ENCODE measurements around the gene STAG1.
"Not testable (repeated sequence)": the region's sequence is repeated elsewhere in the genome, so short reads cannot be mapped to it uniquely, and the experiment has no call there.

Gene STAG1

GRCh38 chr3:136741063-136741462, 11.1 kb downstream of the STAG1 start:
- no peak for DNase-seq

GRCh38 chr3:136740351-136740958, 11.7 kb downstream of the STAG1 start:
- DNase-seq, result no peak

- DNase-seq, result not testable (repeated sequence)
Measured at GRCh38 chr3:136736950-136737349, 15.2 kb downstream of the STAG1 start.

GRCh38 chr3:136735103-136735502, 17.1 kb downstream of the STAG1 start:
- DNase-seq, result no peak

- DNase-seq, result no peak
Measured at GRCh38 chr3:136734382-136735070, 17.7 kb downstream of the STAG1 start.

GRCh38 chr3:136733317-136733833, 18.8 kb downstream of the STAG1 start:
- DNase-seq, result no peak

GRCh38 chr3:136731274-136731884, 20.8 kb downstream of the STAG1 start:
- DNase-seq, result no peak

- DNase-seq, result no peak
Measured at GRCh38 chr3:136730595-136731273, 21.4 kb downstream of the STAG1 start.

GRCh38 chr3:136728918-136729317, 23.3 kb downstream of the STAG1 start:
- no peak for DNase-seq

- DNase-seq, result no peak
Measured at GRCh38 chr3:136728473-136728872, 23.7 kb downstream of the STAG1 start.

GRCh38 chr3:136725468-136725867, 26.7 kb downstream of the STAG1 start:
- no peak for DNase-seq

- DNase-seq, result not testable (repeated sequence)
Measured at GRCh38 chr3:136722916-136723315, 29.3 kb downstream of the STAG1 start.

- not testable (repeated sequence) for DNase-seq
Measured at GRCh38 chr3:136722399-136722798, 29.8 kb downstream of the STAG1 start.

- DNase-seq, result no peak
Measured at GRCh38 chr3:136720091-136720490, 32.1 kb downstream of the STAG1 start.

- no peak for DNase-seq
Measured at GRCh38 chr3:136716629-136717028, 35.5 kb downstream of the STAG1 start.

GRCh38 chr3:136714020-136714419, 38.2 kb downstream of the STAG1 start:
- DNase-seq, result no peak

GRCh38 chr3:136712941-136713340, 39.2 kb downstream of the STAG1 start:
- no peak for DNase-seq

- DNase-seq, result not testable (repeated sequence)
Measured at GRCh38 chr3:136711888-136712287, 40.3 kb downstream of the STAG1 start.

- no peak for DNase-seq
Measured at GRCh38 chr3:136711277-136711676, 40.9 kb downstream of the STAG1 start.

GRCh38 chr3:136709775-136710174, 42.4 kb downstream of the STAG1 start:
- not testable (repeated sequence) for DNase-seq

GRCh38 chr3:136708333-136708985, 43.7 kb downstream of the STAG1 start:
- DNase-seq, result no peak

GRCh38 chr3:136703429-136703828, 48.7 kb downstream of the STAG1 start:
- no peak for DNase-seq

GRCh38 chr3:136699271-136699828, 52.8 kb downstream of the STAG1 start:
- DNase-seq, result no peak

All from stimulated activated CD4-positive, alpha-beta T cell treated with anti-CD3 and anti-CD28 coated beads, Interleukin-2, amount 100 ng/mL, for 48 hours (primary cell).